Measurements from ENCODE around the gene SYTL3. TPM values are rescaled to one million over a fixed set of nuclear protein-coding genes. Genes with fewer than 3 reads are reported as not detected.

Gene SYTL3
- total RNA-seq, 1 experiment from 2014 or later = 7.8 TPM

DNA sequence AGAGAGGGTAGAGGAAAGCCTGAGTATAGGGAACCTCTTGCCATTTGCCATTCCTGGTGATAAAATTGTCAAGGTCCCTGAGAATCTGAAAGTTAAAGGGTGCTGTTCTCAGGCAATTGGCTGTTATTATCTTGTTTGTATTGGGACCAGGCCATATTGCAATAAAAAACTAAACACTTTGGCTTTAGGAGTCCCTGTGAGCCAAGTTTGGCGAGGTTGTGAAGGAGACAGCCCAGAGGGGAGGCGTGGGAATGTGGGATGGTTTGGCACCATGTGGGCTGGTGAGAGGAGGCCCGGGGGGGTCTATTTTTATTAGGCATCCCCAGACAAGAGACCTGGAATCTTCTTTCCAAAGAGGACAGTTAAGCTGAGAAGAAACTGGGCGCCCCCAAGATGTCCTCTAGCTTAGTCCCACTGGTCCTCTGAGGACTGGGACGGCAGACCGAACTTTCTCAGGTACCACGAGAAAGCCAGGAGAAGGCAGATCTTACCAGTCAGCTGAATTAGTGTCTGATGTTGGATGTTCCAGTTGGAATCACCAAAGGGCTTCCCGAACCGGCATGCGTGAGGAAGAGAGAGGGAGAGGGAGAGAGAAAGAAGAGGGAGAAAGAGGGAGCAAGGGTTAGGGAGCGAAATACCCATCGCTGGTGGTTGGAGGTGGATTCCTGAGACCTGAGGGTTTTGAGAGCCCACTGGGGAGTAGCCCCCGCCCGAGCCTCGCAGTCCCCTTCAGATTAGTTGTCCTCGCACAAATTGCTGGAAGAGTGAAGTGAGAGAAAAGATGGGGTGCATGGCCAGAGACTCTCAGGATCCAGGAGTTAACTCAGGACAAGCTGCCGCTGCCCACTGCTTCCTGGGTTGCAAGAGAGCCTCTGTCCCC lies 29.7 kb upstream of the SYTL3 start:
- CTCF ChIA-PET = no interaction called here

GRCh38 chr6:158620963-158621693 lies 28.7 kb upstream of the SYTL3 start:
- BruUV-seq (replicated peaks) = no TSS peak
- Histone ChIP-seq H3K27me3 (ENCODE audit: insufficient read depth, low read depth) (no peaks in the 10 kb centered on the region), H2AFZ (no peak overlapping the region), H3K79me2 (ENCODE audit: low read depth) (no peaks in the 10 kb centered on the region), H4K20me1 (ENCODE audit: insufficient read depth) (no peaks in the 10 kb centered on the region), H3K4me2 (no peak overlapping the region), H3K9me2 (ENCODE audit: insufficient read depth) (no peaks in the 10 kb centered on the region), H3K36me3 (ENCODE audit: low read depth) (no peaks in the 10 kb centered on the region), H3K9me3 (ENCODE audit: insufficient read depth, low read depth) (no peaks in the 10 kb centered on the region), H3F3A (ENCODE audit: insufficient read depth, low read depth) (no peaks in the 10 kb centered on the region), H3K27ac (no peak overlapping the region), H3K4me1 (replicated peaks; ENCODE audit: insufficient read depth) (no peaks in the 10 kb centered on the region), H3K4me3 (no peak overlapping the region)
- no peak for DNase-seq
- ChIA-PET CTCF (interaction anchor here (0.6 kb wide), 1 partner anchor 392 kb away, joined by 6 read pairs; no protein-coding TSS in a partner anchor), POLR2A (ENCODE audit: unreplicated experiment) (no interaction called here)
- intact Hi-C loops (cut with micrococcal nuclease; ENCODE audit: unreplicated experiment) = no loop called here
- TF ChIP-seq EZH2 (IDR thresholded peaks at IDR 0.05; ENCODE audit: low read depth) = no peak
- TF ChIP-seq, protein P1, sequence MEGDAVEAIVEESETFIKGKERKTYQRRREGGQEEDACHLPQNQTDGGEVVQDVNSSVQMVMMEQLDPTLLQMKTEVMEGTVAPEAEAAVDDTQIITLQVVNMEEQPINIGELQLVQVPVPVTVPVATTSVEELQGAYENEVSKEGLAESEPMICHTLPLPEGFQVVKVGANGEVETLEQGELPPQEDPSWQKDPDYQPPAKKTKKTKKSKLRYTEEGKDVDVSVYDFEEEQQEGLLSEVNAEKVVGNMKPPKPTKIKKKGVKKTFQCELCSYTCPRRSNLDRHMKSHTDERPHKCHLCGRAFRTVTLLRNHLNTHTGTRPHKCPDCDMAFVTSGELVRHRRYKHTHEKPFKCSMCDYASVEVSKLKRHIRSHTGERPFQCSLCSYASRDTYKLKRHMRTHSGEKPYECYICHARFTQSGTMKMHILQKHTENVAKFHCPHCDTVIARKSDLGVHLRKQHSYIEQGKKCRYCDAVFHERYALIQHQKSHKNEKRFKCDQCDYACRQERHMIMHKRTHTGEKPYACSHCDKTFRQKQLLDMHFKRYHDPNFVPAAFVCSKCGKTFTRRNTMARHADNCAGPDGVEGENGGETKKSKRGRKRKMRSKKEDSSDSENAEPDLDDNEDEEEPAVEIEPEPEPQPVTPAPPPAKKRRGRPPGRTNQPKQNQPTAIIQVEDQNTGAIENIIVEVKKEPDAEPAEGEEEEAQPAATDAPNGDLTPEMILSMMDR (conservative IDR thresholded peaks at IDR 0.05) = no peak

More for the DNA sequence above, 29.7 kb upstream of the SYTL3 start:
- intact Hi-C loops (cut with micrococcal nuclease; ENCODE audit: unreplicated experiment) = no loop called here
- Histone ChIP-seq H2AFZ (no peak overlapping the region), H3F3A (ENCODE audit: insufficient read depth, low read depth) (no peaks in the 10 kb centered on the region), H3K4me3 (no peak overlapping the region), H3K9me3 (ENCODE audit: insufficient read depth, low read depth) (no peaks in the 10 kb centered on the region), H4K20me1 (ENCODE audit: insufficient read depth) (no peaks in the 10 kb centered on the region; the same call in 1 of the 2 replicates), H3K4me2 (no peak overlapping the region), H3K79me2 (ENCODE audit: low read depth) (no peaks in the 10 kb centered on the region), H3K27ac (no peak overlapping the region), H3K27me3 (ENCODE audit: insufficient read depth, low read depth) (no peaks in the 10 kb centered on the region), H3K9me2 (ENCODE audit: insufficient read depth) (no peaks in the 10 kb centered on the region), H3K4me1 (replicated peaks; ENCODE audit: insufficient read depth) (no peaks in the 10 kb centered on the region), H3K36me3 (ENCODE audit: low read depth) (0 out of 2 replicates have a peak, but pooled peaks cover under 1% of the 10 kb centered on the region)
- TF ChIP-seq, protein P1 (conservative IDR thresholded peaks at IDR 0.05) = no peak
- TF ChIP-seq EZH2 (IDR thresholded peaks at IDR 0.05; ENCODE audit: low read depth) = no peak
- BruUV-seq (replicated peaks) = no TSS peak
- POLR2A ChIA-PET (ENCODE audit: unreplicated experiment) = interaction anchor here (0.6 kb wide), 1 partner anchor 406 kb away, joined by 3 read pairs; no protein-coding TSS in a partner anchor
- DNase-seq = no peak

DNA sequence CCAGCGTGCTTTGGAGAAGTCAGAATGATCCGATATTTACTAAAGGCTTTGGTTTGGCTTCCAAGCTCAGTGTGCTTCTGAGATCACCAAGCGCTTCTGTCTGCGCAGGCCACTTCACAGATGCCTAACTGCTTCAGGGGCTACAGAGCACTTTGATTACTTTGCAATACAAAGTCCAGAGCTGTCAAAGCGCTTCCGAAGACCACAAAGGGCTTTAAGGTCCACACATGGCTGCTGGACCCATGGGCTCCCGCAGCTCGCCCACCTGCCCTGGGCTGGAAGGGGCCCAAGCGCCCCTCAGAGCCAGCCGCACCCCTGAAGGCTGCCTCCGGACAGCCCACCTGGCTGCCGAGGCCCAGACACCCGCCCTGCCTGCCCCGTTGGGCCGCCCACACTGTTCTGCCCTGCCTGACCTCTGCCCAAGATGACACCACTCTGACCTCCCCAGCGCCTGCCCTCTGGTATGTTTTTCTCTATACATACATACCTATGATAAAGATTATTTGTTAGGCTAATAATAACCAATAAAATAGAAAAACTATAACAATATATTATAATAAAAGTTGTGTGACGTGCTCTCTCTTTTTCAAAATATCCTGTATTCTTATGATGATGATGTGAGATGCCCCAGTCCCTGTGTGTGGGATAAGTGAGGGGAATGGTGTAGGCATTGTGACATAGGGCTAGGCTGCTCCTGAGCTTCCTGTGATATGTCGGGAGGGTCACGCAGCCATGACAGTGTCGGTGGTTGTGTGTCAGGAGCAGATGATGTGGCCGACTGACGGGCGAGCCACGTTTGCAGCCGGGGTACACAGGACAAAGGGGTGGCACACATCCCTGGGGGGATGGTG lies 27.9 kb upstream of the SYTL3 start:
- H3F3A ChIP-seq (ENCODE audit: insufficient read depth, low read depth) = no peaks in the 10 kb centered on the region
- no peak for DNase-seq
- no peak overlapping the region for H3K27ac ChIP-seq
- CTCF ChIA-PET = no interaction called here
- no peaks in the 10 kb centered on the region for H3K36me3 ChIP-seq (ENCODE audit: low read depth)
- no peak overlapping the region for H2AFZ ChIP-seq
- POLR2A ChIA-PET (ENCODE audit: unreplicated experiment) = no interaction called here
- H4K20me1 ChIP-seq (ENCODE audit: insufficient read depth) = no peaks in the 10 kb centered on the region
- H3K79me2 ChIP-seq (ENCODE audit: low read depth) = no peaks in the 10 kb centered on the region
- H3K9me2 ChIP-seq (ENCODE audit: insufficient read depth) = no peaks in the 10 kb centered on the region
- intact Hi-C loops (cut with micrococcal nuclease; ENCODE audit: unreplicated experiment) = no loop called here
- H3K4me1 ChIP-seq (replicated peaks; ENCODE audit: insufficient read depth) = no peaks in the 10 kb centered on the region
- H3K4me2 ChIP-seq = no peak overlapping the region
- no peaks in the 10 kb centered on the region for H3K9me3 ChIP-seq (ENCODE audit: insufficient read depth, low read depth)
- no peak overlapping the region for H3K4me3 ChIP-seq
- H3K27me3 ChIP-seq (ENCODE audit: insufficient read depth, low read depth) = no peaks in the 10 kb centered on the region
- no TSS peak for BruUV-seq (replicated peaks)
- TF ChIP-seq, protein P1 (conservative IDR thresholded peaks at IDR 0.05) = no peak
- no peak for TF ChIP-seq EZH2 (IDR thresholded peaks at IDR 0.05; ENCODE audit: low read depth)
